ENCODE results near the gene LRRC8D. TPM values are rescaled to one million over a fixed set of nuclear protein-coding genes. Genes with fewer than 3 reads are reported as not detected.

LRRC8D gene
- total RNA-seq, 2 donors from 2014 or later: 35.8 to 42.7 TPM

DNA sequence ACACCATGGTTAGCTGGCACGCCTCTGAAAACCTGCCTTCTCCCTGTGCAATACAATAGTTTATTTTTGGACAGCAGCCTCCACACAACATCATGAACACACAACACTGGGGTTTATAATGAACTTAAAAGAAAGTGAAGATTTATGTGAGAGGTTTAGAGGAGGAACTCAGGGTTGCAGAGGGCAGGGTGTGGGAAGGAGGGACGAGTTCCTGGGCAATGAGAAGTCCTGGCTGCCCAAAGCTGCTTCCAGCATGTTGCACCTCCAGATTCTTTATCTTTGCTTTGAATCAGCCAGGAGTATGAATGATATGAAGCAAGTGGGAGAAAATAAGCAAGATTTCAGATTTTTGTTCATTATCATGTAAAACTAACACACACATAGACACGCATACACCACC lies 11.3 kb upstream of the LRRC8D start:
- Histone ChIP-seq H3K4me1 (no peaks in the 10 kb centered on the region), H3K27me3 (no peaks in the 10 kb centered on the region), H3K9ac (ENCODE audit: low read depth in 2 of 2, low read length in 2 of 2) (no peak overlapping the region), H3K27ac (no peak overlapping the region), H3K4me3 (no peak overlapping the region), H3K36me3 (no peaks in the 10 kb centered on the region), H3K9me3 (no peaks in the 10 kb centered on the region)
- DNase-seq: no peak
- TF ChIP-seq, protein P1, sequence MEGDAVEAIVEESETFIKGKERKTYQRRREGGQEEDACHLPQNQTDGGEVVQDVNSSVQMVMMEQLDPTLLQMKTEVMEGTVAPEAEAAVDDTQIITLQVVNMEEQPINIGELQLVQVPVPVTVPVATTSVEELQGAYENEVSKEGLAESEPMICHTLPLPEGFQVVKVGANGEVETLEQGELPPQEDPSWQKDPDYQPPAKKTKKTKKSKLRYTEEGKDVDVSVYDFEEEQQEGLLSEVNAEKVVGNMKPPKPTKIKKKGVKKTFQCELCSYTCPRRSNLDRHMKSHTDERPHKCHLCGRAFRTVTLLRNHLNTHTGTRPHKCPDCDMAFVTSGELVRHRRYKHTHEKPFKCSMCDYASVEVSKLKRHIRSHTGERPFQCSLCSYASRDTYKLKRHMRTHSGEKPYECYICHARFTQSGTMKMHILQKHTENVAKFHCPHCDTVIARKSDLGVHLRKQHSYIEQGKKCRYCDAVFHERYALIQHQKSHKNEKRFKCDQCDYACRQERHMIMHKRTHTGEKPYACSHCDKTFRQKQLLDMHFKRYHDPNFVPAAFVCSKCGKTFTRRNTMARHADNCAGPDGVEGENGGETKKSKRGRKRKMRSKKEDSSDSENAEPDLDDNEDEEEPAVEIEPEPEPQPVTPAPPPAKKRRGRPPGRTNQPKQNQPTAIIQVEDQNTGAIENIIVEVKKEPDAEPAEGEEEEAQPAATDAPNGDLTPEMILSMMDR (IDR thresholded peaks at IDR 0.05): no peak
- intact Hi-C loops (cut with DNase I): no loop called here

DNA sequence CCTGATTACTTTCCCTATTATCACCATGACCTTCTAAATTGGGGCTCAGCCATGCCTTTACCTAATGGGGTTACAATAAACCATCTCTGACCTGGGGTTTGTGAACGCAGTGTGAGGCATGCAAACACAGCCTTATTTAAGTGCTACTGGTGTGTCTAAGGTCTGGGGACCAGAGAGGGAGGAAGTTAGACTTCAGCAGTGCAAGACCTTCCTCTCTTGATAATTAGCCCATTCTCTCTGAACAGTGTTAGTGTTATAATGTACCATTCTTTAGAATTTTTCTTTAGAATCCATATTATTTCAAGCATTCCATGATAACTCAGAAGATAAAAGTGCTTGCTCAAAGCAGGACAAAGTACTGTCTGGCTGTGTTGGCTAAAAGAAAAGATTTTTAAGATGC lies 10.5 kb upstream of the LRRC8D start:
- H3K36me3 ChIP-seq: no peaks in the 10 kb centered on the region
- TF ChIP-seq, protein P1 (IDR thresholded peaks at IDR 0.05): no peak
- no peak overlapping the region for H3K27ac ChIP-seq
- intact Hi-C loops (cut with DNase I): no loop called here
- no peak overlapping the region for H3K9ac ChIP-seq (ENCODE audit: low read depth in 2 of 2, low read length in 2 of 2)
- no peaks in the 10 kb centered on the region for H3K27me3 ChIP-seq
- no peaks in the 10 kb centered on the region for H3K9me3 ChIP-seq
- DNase-seq: no peak
- H3K4me1 ChIP-seq: no peaks in the 10 kb centered on the region
- no peak overlapping the region for H3K4me3 ChIP-seq

DNA sequence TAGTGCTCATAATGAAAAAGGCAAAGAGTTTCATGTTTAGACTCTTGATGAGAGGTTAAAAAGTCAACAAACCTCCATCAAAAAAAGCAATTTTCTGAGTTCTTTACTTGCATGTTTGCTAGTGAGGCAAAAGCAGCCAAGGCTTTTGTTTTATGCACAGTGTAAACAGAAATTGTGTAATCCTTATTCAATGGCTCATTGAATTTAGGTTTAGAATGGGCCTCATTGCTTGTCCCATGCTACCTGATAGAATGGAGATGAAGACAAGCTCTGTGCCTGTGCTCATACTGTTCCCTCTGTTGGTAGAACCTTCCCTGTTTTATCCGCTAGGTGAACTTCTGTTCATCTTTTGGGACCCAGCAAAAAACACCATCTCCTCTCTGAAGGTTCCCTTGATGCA lies 10.0 kb upstream of the LRRC8D start:
- Histone ChIP-seq H3K9me3 (no peaks in the 10 kb centered on the region), H3K27ac (no peak overlapping the region), H3K9ac (ENCODE audit: low read depth in 2 of 2, low read length in 2 of 2) (no peak overlapping the region), H3K4me1 (no peaks in the 10 kb centered on the region), H3K36me3 (no peaks in the 10 kb centered on the region), H3K4me3 (no peak overlapping the region), H3K27me3 (no peaks in the 10 kb centered on the region)
- TF ChIP-seq, protein P1 (IDR thresholded peaks at IDR 0.05): no peak
- intact Hi-C loops (cut with DNase I): no loop called here
- no peak for DNase-seq

DNA sequence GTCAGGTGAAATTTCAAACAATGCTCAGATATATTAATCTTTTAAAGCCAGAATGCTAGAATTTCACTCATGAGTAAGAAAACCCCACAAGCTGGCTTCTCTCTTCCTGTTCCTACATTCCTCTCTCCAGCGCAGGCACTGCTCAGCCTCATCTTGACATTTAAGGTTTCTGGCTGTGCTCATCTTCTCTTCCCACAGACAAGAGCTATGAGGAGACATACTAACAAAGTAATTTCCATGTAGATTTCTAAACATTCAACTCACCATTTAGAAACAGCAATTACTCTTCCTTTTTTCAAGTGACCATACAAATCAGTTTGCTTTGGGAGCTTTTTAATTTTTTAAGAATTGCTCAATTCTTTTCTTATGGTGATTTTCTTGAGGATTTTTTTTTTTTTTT lies 7.8 kb upstream of the LRRC8D start:
- Histone ChIP-seq H3K4me3 (no peak overlapping the region), H3K9me3 (no peaks in the 10 kb centered on the region), H3K9ac (ENCODE audit: low read depth in 2 of 2, low read length in 2 of 2) (no peak overlapping the region), H3K36me3 (no peaks in the 10 kb centered on the region), H3K27ac (no peak overlapping the region), H3K27me3 (no peaks in the 10 kb centered on the region), H3K4me1 (no peaks in the 10 kb centered on the region)
- intact Hi-C loops (cut with DNase I): no loop called here
- TF ChIP-seq, protein P1 (IDR thresholded peaks at IDR 0.05): no peak
- no peak for DNase-seq

DNA sequence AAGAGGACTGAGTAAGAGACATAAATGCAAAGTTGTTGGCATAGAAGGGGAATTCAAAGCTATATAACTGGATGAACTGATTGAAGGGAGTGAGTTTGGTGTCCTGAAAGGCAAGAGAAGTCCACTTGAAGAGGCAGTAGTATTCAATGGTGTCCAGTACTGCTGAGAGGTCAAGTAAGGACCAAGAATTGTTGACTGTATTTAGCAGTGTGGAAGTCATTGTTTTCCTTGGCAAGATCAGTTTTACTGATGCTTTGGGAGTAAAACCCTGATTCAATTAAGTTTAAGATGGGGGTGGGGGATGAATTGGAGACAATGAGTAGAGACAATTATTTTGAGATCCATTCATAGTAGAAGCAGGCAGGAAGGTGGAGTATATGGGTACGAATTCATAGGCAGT lies 5.8 kb upstream of the LRRC8D start:
- DNase-seq: no peak
- intact Hi-C loops (cut with DNase I): no loop called here

More for the DNA sequence above, 5.8 kb upstream of the LRRC8D start:
- TF ChIP-seq, protein P1 (IDR thresholded peaks at IDR 0.05): no peak
- H3K4me3 ChIP-seq: no peak overlapping the region
- no peak overlapping the region for H3K27ac ChIP-seq
- H3K9ac ChIP-seq (ENCODE audit: low read depth in 2 of 2, low read length in 2 of 2): no peak overlapping the region
- H3K4me1 ChIP-seq: no peaks in the 10 kb centered on the region
- H3K9me3 ChIP-seq: no peaks in the 10 kb centered on the region
- no peaks in the 10 kb centered on the region for H3K36me3 ChIP-seq
- no peaks in the 10 kb centered on the region for H3K27me3 ChIP-seq
